Neural cell (in vitro differentiated cells): Measurements from ENCODE around the gene MSMP.

Experiments
- EP300 ChIP-seq: fragments of 450-650 bp; conservative IDR thresholded peaks from 2 replicates; pipeline ENCODE4 v1.6.1; 2014; ENCODE audit warnings: antibody characterized with exemption, mild to moderate bottlenecking, moderate library complexity; ENCODE audit not compliant: poor library complexity, severe bottlenecking
- EZH2 ChIP-seq: fragments of 200-600, 300-800 bp; shearing (Covaris generic), sonication (generic); IDR thresholded peaks from 2 replicates; pipeline ENCODE4 v1.6.1; 2014; ENCODE audit warnings: antibody characterized with exemption, low read length, borderline replicate concordance, mild to moderate bottlenecking; ENCODE audit not compliant: insufficient read depth, poor library complexity, severe bottlenecking
- RAD21 ChIP-seq: fragments of 450-650 bp; conservative IDR thresholded peaks from 2 replicates; pipeline ENCODE4 v1.6.1; 2014; ENCODE audit warnings: antibody characterized with exemption, mild to moderate bottlenecking, moderate library complexity
- TF ChIP-seq, protein P1 (sequence below): fragments of 450-650 bp; IDR thresholded peaks from 2 replicates; pipeline ENCODE4 v1.5.1; 2014; ENCODE audit warnings: antibody characterized with exemption, mild to moderate bottlenecking, moderate library complexity; ENCODE audit not compliant: poor library complexity, severe bottlenecking
- TF ChIP-seq, protein P2 (sequence below): IDR thresholded peaks from 2 replicates; pipeline ENCODE4 v1.6.1; 2012; ENCODE audit warnings: borderline replicate concordance

DNA sequence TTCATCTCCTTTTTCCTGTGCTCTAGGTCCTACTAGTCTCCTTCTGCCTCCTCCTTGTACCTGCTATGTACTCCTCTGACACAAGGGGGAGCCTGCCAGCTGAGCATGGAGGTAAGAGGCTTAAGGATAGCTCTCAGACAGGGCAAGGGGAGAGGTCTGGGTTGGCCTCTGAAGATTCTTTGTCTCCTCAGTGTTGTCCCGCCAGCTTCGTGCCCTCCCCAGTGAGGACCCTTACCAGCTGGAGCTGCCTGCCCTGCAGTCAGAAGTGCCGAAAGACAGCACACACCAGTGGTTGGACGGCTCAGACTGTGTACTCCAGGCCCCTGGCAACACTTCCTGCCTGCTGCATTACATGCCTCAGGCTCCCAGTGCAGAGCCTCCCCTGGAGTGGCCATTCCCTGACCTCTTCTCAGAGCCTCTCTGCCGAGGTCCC, 17.9 kb downstream of the MSMP start:
- TF ChIP-seq, protein P1, sequence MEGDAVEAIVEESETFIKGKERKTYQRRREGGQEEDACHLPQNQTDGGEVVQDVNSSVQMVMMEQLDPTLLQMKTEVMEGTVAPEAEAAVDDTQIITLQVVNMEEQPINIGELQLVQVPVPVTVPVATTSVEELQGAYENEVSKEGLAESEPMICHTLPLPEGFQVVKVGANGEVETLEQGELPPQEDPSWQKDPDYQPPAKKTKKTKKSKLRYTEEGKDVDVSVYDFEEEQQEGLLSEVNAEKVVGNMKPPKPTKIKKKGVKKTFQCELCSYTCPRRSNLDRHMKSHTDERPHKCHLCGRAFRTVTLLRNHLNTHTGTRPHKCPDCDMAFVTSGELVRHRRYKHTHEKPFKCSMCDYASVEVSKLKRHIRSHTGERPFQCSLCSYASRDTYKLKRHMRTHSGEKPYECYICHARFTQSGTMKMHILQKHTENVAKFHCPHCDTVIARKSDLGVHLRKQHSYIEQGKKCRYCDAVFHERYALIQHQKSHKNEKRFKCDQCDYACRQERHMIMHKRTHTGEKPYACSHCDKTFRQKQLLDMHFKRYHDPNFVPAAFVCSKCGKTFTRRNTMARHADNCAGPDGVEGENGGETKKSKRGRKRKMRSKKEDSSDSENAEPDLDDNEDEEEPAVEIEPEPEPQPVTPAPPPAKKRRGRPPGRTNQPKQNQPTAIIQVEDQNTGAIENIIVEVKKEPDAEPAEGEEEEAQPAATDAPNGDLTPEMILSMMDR: peak; percentile 79
- TF ChIP-seq, protein P2, sequence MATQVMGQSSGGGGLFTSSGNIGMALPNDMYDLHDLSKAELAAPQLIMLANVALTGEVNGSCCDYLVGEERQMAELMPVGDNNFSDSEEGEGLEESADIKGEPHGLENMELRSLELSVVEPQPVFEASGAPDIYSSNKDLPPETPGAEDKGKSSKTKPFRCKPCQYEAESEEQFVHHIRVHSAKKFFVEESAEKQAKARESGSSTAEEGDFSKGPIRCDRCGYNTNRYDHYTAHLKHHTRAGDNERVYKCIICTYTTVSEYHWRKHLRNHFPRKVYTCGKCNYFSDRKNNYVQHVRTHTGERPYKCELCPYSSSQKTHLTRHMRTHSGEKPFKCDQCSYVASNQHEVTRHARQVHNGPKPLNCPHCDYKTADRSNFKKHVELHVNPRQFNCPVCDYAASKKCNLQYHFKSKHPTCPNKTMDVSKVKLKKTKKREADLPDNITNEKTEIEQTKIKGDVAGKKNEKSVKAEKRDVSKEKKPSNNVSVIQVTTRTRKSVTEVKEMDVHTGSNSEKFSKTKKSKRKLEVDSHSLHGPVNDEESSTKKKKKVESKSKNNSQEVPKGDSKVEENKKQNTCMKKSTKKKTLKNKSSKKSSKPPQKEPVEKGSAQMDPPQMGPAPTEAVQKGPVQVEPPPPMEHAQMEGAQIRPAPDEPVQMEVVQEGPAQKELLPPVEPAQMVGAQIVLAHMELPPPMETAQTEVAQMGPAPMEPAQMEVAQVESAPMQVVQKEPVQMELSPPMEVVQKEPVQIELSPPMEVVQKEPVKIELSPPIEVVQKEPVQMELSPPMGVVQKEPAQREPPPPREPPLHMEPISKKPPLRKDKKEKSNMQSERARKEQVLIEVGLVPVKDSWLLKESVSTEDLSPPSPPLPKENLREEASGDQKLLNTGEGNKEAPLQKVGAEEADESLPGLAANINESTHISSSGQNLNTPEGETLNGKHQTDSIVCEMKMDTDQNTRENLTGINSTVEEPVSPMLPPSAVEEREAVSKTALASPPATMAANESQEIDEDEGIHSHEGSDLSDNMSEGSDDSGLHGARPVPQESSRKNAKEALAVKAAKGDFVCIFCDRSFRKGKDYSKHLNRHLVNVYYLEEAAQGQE: no peak
- TF ChIP-seq RAD21: peak; percentile 68
- TF ChIP-seq EP300: no peak
- TF ChIP-seq EZH2: no peak
